Left renal pelvis (tissue), 4 donors: ENCODE measurements around the gene CORO2A. TPM values are rescaled to one million over a fixed set of nuclear protein-coding genes. Genes with fewer than 3 reads are reported as not detected.
"Not testable (repeated sequence)": the region's sequence is repeated elsewhere in the genome, so short reads cannot be mapped to it uniquely, and the experiment has no call there.

Experiments used
- DNase-seq, 4 donors: peaks; one replicate each; pipeline ENCODE4 v3.0.0-alpha.2; 2013; ENCODE audit warnings: low read depth in 4 of 4, low spot score in 3 of 4
- polyA plus RNA-seq, 4 donors: library from polyadenylated mRNA; unstranded; fragments of 120-200 nt; gene quantifications; one replicate each; pipeline ENCODE4 v1.2.1, GENCODE V29; 2013; ENCODE audit not compliant: insufficient read length in 4 of 4

Gene CORO2A
- polyA plus RNA-seq, 4 donors = 0.23 to 3.3 (median 2.5) TPM

DNA sequence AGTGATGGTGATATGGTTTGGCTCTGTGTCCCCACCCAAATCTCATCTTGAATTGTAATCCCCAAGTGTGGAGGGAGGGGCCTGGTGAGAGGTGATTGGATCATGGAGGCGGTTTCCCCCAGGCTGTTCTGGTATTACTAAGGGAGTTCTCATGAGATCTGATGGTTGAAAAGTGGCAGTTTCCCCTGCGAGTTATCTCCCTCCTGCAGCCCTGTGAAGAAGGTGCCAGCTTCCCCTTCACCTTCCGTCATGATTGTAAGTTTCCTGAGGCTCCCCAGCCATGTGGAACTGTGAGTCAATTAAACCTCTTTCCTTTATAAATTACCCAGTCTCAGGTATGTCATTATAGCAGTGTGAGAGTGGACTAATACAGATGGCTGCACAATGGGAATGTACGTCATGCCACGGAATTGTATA is 17.9 kb downstream of the CORO2A start:
- DNase-seq = not testable (repeated sequence)

DNA sequence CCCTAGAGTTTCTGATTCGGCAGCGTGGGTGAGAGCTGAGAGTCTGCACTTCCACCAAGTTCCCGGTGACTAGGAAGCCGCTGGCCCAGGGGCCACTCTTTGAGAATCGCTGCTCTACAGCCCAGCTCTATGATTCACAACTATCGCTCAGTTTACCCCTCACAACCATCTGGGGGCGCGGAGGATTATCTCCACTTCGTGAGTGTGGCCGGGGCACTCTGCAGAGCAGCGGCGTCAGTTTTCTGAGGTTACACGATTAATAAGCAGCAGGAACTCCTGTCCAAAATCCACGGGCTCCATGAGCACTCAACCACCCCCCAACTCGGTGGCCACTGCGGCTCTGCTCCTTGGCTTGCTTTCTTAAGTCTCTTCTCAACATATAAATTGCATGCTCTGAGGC is 19.3 kb downstream of the CORO2A start:
- no peak for DNase-seq

DNA sequence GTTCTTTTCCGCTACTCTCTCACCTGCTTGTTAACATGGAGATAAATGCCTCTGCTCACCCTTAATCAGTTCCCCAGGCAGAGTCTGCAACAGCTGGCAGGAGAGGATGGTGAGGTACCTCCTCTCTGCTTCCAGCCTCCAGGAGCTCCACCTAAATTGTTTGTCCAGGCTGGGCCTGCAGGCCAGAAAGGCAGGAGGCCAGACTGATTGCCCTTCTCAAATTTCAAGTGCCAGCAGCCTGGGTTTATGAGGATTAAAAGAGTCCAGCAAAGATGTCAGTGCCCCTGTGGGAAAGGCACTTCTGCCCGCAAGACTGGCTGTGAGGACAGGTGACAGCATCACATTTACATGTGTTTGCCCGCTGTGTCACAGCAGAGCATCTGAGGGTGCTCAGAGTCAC is 19.8 kb downstream of the CORO2A start:
- DNase-seq = no peak

DNA sequence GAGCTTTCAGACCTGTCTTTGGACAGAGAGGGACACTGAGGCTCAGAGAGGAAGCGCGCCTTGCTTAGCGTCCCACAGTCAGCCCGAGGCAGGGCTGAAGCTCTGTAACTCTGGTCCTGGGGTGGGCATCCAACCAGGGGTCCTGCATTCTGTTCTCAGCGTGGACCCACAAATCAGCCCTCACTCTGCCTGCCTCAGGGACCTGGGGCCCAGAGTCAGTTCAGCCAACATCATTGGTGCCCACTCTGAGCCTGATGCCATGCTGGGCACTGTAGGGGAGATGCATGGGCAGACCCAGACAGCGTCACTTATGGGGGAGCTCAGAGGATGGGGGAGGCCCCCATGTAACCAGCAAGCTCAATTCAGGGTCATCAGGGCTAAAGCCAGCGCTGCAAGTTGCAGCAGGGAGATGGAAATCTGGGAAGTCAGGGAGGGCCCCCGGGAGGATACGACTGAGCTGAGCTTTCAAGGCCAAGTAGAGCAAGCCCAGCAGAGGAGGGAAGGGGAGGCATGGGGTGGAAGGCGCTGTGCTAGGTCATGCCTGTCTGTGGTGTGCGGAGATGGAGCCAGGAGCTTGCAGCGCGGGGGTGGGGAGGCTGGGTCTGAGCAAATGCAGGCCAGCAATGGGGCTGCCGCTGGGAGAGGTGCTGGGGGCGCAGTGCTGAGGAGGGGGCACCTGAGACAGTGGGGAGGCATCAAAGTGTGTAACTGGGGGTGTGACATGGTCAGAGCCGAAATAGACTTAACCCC is 21.1 kb downstream of the CORO2A start:
- no peak for DNase-seq

DNA sequence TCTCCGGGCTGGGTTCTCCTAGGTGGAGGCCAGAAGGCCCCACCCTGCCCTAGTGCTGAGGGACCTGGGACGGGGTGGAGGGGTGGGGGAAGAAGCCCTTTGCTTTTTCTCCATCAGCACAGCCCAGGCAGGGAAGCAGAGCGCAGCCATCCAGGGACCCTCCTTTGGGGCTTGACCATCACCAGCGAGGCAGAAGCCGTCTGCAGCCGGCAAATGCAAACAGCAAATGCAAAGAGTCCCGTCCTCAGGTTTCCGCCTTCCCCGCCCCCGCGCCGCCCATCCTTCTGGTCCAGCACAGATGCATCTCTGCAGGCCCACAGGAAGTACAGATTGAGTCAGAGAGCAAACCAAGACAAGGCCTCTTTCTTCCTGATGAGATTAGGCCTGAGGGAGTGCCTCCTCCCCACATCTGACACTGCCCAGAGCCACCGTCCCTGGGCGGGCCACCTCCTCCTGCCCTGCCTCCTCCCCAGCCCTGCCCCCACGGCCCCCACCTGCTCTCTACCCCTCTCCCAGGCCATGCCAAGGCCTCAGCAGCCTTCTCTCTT is 23.4 kb downstream of the CORO2A start:
- DNase-seq = no peak

DNA sequence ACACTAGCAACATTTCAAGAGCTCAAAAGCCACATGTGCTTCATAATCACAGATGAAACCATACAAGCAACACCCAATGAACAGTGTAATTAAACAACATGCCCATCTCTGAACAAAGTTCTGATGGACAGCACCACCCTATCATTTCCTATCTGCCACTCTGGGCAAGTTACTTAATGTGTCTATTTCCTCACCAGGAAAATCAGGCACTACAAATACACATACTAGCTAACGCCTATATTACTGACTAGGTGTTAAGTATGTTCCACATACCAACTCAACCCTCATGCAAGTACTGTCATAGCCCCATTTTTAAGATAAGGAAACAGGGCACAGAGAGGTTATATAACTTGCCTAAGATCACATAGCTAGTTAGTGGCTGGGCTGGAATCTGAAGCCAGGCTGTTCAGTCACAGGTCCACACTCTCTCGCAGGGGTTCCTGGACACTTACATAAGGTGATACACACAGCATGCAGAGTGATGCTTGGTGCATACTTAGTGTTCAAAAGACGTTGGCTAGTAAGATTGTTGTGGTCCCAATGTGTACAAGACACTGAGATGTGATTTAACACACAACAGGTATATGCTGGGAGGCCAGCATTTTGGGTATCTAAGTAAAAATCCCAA is 24.2 kb downstream of the CORO2A start:
- no peak for DNase-seq

DNA sequence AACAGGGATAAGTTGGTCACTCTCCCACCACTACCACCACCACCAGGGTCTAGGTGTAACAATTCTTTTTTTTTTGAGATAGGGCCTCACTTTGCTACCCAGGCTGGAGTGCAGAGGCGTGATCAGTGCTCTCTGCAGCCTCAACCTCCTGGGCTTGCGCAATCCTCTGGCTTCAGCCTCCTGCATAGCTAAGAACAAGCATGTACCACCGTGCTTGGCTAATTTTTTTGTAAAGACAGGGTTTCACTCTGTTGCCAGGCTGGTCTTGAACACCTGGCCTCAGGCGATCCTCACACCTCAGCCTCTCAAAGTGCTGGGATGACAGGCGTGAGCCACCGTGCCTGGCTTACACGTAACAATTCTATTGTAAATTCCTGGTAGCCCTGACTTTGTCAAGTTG is 27.5 kb downstream of the CORO2A start:
- no peak for DNase-seq

DNA sequence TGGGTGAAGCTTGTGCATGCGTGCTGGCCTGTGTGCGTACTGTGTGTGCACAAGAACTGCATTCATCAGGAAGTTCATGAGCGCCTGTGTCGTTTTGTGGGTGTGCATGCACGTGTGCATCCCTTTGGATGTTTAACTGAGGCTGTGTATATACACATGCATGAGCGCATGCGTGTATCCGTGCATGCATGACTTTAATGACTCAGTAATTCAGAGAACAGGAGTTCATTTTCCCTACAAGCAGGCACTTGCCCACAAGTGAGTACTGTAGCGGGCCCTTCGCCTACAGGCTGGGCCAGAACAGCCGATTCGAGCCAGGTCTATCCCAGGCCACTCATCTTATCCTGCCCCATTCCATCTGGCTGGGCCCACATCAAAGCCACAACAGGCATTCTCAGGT is 29.8 kb downstream of the CORO2A start:
- DNase-seq = no peak

DNA sequence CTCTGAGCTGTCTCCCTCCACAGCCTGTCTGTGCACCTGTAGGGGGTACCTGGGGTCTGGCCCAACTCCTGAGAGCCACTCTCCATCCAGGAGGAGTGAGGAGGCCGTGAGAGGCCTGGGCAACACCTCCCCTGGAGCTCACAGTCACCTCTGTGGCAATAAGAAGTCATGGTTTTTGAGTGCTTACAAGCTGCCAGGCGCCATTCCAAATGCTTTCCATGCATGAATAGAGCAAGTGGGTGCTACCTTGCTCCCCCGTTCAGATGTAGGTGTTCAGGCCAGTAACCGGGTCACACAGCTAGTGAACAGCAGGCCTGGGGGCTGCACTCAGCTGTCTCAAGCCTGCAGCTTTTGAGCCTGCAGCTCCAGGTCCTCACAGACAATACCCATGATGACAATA is 30.6 kb downstream of the CORO2A start:
- no peak for DNase-seq

DNA sequence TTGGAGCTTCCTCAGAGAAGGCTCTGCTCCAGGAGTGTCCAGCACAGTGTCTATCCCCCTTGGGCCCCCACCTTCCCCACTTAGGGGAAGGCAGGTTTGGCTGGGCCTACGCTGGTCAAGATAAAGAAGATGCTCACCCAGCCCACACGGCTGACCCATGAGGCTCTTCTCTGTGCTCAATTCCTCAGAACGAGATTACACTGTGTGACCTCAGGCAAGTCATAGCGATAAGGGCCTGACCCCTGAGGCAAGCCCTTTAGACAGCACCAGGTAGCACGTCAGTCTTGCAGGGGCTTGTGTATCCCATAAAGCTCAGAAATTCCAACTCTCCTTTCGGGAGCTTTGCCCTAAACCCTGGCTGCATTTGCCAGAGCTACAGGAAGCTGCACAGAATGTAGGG is 32.6 kb downstream of the CORO2A start:
- DNase-seq = no peak

DNA sequence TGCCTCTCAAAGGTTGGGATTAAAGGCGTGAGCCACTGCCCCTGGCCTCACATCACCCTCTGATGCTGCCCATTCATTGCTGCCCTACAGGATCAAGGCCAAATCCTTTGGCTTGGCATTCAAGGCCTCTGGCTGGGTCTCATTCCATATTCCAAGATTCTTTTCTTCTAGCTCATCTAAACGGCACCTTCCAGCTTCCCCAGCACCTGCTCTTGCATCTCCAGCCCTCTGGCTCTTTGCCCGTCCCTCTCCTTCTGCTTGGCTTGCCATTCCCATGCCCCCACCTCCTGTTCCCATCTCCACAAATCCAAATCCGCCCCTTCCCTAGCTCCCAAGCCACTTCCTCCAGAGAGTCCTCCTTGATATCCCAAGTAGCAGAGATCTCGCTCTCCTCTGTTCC is 33.1 kb downstream of the CORO2A start:
- DNase-seq = no peak

DNA sequence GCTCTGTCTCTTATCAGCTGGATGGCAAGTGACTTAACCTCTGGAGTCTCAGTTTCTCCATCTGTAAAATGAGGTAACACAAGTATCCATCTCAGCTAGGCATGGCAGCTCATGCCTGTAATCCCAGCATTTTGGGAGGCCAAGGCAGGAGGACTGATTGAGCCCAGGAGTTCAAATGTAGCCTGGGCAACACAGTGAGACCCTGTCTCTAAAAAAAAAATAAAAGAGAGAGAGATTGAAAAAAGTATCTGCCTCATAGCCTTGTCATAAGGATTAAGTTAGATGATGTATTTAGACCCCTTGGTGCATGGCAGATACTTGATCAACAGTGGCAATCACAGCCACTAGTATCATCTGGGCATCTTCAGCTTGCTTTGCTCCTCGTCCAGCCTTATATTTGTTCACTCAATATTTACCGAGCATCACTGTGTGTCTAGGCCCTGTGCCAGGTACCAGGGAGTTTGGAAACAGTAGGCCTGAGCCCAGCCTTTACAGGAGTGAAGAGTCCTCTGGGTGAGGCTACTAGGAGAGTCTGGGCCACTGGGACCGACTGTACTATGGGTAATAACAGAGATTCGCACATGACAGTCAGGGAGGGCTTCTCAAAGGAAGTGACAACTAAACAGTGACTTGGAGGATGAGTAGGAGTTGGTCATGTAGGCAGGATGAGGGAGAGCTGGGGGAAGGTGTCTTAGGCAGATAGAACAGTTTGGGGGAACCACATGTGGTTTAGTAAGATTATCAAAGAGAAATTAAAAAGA is 34.2 kb downstream of the CORO2A start:
- no peak for DNase-seq

DNA sequence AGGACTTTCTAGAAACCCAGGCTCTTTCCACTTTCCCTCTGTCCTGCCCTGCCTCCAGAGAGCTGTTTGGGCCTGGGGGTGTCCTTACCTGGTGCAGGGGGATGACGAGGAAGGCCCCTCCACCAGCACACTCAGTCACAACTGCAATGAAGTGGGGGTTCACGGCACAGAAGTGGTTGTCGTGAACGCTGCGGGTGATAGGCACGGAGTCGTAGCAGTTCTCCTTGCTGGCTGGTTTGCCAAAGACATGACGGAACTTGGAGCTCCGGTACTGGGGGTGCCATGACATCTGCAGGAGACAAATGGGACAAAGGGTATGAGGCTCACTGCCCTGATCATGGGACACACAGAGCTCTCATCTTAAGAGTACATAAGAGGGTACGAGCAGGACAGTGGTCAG is 35.1 kb downstream of the CORO2A start:
- DNase-seq = no peak

DNA sequence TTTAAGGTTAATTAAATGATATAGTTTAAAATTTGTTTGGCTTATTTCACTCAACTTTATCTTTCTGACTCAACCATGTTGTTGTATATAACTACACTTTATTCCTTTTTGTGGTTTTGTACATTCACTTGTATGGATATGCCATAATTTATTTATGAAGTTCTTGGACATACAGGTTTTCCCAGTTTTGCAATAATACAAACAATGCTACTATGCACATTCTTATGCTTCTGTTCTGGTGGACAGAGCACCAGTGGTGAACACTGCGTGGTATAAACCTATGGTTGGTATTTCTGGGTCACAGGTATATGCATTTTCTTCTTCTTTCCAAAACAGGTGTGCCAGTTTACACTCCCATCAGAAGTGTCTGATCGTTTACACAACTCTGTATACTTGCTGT is 37.8 kb downstream of the CORO2A start:
- no peak for DNase-seq

DNA sequence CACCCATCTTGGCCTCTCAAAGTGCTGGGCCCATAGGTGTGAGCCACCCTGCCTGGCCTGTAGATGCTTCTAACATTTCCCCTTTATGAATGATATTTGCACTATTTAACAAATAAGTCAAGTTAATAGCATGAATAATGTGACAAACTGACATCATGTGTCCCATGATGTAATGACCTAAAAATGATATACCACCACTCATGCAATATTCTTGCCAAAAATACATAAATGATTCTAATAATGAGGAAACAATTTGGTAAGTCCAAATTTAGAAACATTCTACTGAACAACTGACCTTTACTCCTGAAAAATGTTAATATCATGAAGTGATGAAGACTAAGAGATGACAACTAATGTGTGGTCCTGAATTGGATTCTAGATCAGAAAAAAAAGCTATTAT is 39.9 kb downstream of the CORO2A start:
- DNase-seq = no peak

DNA sequence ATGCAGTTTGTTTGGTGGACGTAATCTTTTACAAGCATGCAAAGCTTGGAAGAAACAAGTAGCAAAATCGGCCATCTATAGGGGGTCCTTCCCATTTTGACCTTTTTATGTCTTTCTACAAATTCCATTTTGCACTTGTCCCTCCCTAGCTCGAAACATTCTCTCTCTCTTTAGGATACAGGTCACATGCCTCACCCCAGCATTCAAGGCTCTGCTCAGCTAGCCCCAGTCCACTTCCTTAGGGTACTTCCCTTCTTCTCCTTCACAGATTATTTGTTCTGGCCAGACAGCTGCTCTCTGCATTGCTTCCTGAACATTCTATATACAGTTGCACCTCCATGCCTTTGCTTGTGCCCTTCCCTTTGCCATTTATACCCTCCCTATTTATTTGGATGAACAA is 41.7 kb downstream of the CORO2A start:
- DNase-seq = no peak

DNA sequence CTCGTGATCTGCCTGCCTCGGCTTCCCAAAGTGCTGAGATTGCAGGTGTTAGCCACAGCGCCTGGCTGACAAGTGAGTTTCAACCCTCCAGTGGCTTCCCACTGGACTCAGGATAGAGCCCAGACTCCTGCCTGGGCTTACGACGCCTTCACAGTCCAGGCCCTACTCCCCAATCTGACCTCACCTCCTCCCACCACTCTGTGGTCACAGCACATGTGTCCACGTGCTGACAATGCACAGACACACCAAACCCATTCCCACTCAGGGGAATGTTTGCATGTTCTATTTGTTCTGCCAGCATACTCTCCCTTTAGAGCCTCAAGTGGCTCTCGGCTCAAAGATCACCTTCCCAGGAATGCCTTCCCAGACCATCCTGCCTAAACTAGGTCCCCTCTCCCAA is 42.3 kb downstream of the CORO2A start:
- DNase-seq = no peak

DNA sequence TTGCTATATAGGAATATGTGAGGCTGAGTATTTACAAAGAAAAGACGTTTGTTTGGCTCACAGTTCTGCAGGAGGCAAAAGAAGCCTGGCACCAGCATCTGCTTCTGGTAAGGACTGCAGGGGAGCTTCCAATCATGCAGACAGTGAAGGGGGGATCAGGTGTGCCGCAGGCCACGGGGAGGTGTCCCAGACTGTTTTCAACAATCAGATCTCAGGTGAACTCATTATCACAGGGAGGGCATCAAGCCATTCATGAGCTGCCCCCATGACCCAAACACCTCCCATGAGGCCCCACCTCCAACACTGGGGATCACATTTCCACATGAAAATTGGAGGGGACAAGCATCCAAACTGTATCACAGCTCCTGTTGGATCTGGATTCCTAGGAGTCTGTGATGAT is 43.0 kb downstream of the CORO2A start:
- no peak for DNase-seq

DNA sequence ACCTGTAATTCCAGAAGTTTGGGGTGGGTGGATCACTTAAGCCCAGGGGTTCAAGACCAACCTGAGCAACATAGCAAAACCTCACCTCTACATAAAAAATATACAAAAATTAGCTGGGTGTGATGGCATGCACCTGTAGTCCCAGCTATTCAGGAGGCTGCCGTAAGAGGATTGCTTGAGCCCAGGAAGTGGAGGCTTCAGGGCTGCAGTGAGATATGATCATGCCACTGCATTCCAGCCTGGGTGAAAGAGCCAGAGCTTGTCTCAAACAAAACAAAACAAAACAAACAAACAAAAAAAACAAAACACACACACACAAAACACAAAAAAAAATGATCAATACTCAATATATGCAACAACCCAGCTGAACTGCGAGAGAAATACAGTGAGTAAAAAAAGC is 44.0 kb downstream of the CORO2A start:
- DNase-seq = no peak

DNA sequence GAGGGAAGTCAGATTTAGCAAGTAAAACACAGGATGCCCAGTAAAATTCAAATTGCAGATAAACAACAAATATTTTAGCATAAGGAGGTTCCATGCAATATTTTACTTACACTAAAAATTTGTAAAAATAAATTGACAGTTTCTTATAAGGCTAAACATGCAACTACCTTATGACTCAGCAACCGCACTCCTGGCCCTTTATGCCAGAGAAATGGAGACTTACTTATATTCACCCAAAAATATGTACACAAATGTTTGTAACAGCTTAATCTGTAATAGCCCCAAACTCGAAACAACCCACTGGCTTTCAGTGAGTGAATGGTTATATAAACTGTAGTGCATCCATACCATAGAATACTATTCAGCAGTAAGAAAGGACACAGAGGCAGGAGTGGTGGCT is 44.9 kb downstream of the CORO2A start:
- DNase-seq = no peak
